Sigmoid colon (tissue), 4 donors: ENCODE measurements around the gene SLIT3.

Experiments used
- EP300 ChIP-seq, 4 donors: sonication (generic); formaldehyde crosslinking; IDR thresholded peaks; one replicate each; pipeline ENCODE4 v1.6.1; 2017; ENCODE audit warnings: antibody characterized with exemption in 4 of 4
- POLR2A ChIP-seq, 2 donors: fragments of 450-650 bp; IDR thresholded peaks; one replicate each; pipeline ENCODE4 v1.6.1; 2016; ENCODE audit warnings: antibody characterized with exemption in 2 of 2, mild to moderate bottlenecking in 2 of 2, moderate library complexity in 2 of 2
- POLR2AphosphoS5 ChIP-seq, 4 donors: sonication (generic); formaldehyde crosslinking; IDR thresholded peaks; one replicate each; pipeline ENCODE4 v1.6.1; 2017; ENCODE audit warnings: antibody characterized with exemption in 4 of 4
- TF ChIP-seq, protein P1 (sequence below), 4 experiments: fragments of 450-650 bp in 3 of 4; fragments of 200-600 bp in 1 of 4; IDR thresholded peaks; one replicate each; pipeline ENCODE4 v1.5.1; 2016 to 2019; ENCODE audit warnings: antibody characterized with exemption in 4 of 4, mild to moderate bottlenecking in 3 of 4, moderate library complexity in 2 of 4

DNA sequence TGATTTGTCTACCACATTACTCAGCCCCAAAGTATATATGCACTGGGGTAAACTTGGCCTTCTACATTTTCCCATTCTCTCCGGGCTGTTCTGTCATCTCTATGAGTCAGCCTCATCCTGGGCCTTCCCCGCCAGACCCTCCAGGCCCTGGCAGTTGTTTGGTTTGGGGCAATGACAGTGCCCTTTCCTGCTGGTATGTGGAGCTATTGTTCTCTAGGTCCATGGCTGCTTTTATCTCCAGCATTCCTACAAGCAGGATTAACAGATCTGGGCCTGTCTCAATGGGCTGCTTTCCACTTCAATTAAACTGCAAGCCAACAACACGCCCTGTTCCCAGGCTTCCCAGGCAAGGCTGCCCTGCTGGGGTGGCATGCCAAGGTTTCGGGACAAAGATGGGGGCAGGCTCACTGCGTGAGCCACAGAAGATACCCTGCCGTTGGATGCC is 136.4 kb downstream of the SLIT3 start:
- TF ChIP-seq, protein P1, sequence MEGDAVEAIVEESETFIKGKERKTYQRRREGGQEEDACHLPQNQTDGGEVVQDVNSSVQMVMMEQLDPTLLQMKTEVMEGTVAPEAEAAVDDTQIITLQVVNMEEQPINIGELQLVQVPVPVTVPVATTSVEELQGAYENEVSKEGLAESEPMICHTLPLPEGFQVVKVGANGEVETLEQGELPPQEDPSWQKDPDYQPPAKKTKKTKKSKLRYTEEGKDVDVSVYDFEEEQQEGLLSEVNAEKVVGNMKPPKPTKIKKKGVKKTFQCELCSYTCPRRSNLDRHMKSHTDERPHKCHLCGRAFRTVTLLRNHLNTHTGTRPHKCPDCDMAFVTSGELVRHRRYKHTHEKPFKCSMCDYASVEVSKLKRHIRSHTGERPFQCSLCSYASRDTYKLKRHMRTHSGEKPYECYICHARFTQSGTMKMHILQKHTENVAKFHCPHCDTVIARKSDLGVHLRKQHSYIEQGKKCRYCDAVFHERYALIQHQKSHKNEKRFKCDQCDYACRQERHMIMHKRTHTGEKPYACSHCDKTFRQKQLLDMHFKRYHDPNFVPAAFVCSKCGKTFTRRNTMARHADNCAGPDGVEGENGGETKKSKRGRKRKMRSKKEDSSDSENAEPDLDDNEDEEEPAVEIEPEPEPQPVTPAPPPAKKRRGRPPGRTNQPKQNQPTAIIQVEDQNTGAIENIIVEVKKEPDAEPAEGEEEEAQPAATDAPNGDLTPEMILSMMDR (IDR thresholded peaks at IDR 0.05): no peak
- TF ChIP-seq POLR2AphosphoS5 (IDR thresholded peaks at IDR 0.05) (no peak), POLR2A (IDR thresholded peaks at IDR 0.05) (no peak), EP300 (IDR thresholded peaks at IDR 0.05) (no peak)
